ENCODE measurements around the gene GIGYF1.
"Not testable (repeated sequence)": the region's sequence is repeated elsewhere in the genome, so short reads cannot be mapped to it uniquely, and the experiment has no call there.

The GIGYF1 gene, protein sequence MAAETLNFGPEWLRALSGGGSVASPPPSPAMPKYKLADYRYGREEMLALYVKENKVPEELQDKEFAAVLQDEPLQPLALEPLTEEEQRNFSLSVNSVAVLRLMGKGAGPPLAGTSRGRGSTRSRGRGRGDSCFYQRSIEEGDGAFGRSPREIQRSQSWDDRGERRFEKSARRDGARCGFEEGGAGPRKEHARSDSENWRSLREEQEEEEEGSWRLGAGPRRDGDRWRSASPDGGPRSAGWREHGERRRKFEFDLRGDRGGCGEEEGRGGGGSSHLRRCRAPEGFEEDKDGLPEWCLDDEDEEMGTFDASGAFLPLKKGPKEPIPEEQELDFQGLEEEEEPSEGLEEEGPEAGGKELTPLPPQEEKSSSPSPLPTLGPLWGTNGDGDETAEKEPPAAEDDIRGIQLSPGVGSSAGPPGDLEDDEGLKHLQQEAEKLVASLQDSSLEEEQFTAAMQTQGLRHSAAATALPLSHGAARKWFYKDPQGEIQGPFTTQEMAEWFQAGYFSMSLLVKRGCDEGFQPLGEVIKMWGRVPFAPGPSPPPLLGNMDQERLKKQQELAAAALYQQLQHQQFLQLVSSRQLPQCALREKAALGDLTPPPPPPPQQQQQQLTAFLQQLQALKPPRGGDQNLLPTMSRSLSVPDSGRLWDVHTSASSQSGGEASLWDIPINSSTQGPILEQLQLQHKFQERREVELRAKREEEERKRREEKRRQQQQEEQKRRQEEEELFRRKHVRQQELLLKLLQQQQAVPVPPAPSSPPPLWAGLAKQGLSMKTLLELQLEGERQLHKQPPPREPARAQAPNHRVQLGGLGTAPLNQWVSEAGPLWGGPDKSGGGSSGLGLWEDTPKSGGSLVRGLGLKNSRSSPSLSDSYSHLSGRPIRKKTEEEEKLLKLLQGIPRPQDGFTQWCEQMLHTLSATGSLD (N-terminal part only)

DNA sequence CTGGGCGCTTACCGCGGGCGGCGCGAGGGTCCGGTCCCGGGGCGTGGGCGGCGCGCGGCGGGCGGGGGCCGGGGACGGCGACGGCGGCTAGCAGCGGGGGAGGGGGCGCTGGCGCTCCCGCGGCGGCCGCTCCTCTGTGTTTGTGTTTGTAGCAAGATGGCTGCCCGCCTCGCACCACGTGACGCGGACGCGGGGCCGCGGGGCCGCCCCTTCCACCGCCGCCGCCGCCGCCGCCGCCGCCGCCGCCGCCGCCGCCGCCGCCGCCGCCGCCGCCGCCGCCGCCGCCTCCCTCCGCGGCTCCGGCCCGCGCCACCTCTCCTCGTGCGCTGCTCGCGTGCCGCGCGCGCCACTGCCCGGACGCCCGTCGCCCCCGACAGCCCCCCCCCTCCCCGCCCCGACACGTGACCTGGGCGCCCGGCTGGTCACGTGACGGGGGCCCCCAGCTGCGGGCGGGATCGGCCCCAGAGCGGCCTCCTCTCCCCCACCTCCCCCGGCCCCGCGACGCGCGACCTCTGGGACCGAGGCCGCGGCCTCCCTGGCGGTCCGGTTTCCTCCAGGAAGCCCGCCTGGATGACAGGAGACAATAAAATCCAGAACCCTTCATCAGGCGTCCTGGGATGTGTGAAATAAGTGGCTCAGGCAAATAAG, at the start of gene GIGYF1:
GIGYF1 (minus strand) TSS at position 153 of the 648 bp plus-strand sequence. CDS start 6,012 bp downstream, outside the sequence.
- no peak for DNase-seq (ENCODE audit: low spot score)

DNA sequence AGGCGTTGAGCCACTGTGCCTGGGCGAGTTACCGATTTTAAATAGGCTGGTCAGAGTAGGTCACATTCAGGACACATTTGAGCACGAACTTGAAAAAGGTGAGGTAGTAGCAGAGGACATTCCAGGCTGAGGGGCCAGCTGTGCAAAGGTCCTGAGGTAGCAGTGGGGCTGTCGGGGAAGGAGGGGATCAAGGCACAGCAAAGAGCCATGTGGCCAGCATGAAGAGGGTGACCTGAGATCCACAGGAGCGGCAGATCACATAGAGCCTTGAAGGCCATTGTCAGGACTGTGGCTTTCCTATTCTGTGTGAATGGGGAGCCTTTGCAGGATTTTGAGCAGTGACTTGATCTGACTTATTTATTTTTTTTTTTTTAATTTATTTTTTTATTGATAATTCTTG, 45.9 kb upstream of the GIGYF1 start:
- no peak for DNase-seq (ENCODE audit: low spot score)

DNA sequence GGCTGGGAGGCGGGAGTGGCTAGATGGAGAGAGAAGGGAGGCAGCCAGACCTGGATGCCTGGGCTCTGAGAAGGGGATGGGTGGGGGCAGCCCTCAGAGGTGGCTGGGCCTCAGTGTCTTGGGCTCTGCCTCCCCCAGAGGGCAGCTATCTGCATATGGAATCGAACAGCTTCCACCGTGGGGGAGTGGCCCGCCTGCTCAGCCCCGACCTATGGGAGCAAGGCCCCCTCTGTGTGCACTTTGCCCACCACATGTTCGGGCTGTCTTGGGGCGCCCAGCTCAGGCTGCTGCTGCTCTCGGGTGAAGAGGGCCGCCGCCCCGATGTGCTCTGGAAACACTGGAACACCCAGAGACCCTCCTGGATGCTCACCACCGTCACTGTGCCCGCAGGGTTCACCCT, 42.6 kb upstream of the GIGYF1 start:
- no peak for DNase-seq (ENCODE audit: low spot score)

DNA sequence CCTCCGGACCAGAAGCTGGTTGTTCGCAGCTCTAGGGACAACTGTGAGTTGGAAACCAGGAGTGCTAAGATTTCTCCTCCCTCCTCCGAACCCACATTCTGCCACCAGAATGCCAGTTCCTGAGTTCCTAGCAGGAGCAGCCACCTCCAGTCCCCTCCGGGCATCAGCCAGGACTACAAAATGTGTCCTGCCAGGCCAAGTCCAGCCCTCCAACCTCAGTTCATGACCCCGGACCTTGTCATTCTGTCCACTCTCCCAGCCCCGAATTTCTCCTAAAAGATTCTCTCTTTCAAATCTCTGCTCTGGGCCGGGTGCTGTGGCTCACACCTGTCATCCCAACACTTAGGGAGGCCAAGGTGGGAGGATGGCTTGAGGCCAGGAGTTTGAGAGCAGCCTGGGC, 41.7 kb upstream of the GIGYF1 start:
- DNase-seq (ENCODE audit: low spot score): no peak

DNA sequence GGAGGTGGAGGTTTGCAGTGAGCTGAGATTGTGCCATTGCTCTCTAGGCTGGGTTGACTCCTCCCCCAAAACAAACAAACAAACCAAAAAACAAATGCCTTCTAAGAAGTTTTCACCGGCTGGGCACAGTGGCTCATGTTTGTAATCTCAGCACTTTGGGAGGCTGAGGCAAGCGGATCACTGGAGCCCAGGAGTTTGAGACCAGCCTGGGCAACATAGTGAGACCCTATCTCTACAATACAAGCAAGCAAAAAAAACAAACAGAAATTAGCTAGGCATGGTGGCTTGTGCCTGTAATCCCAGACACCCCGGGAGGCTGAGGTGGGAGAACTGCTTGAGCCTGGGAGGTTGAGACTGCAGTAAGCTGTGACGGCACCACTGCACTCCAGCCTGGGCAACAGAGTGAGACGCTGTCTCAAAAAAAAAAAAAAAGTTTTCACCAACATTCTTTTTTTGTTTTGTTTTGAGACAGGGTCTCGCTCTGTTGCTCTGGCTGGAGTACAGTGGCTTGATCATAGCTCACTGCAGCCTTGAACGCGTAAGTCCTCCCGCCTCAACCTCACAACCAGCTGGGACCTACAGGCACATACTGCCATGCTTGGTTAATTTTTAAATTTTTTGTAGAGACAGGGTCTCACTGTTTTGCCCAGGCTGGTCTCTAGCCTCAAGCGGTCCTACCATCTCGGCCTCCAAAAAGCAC, 38.0 kb upstream of the GIGYF1 start:
- no peak for DNase-seq (ENCODE audit: low spot score)

DNA sequence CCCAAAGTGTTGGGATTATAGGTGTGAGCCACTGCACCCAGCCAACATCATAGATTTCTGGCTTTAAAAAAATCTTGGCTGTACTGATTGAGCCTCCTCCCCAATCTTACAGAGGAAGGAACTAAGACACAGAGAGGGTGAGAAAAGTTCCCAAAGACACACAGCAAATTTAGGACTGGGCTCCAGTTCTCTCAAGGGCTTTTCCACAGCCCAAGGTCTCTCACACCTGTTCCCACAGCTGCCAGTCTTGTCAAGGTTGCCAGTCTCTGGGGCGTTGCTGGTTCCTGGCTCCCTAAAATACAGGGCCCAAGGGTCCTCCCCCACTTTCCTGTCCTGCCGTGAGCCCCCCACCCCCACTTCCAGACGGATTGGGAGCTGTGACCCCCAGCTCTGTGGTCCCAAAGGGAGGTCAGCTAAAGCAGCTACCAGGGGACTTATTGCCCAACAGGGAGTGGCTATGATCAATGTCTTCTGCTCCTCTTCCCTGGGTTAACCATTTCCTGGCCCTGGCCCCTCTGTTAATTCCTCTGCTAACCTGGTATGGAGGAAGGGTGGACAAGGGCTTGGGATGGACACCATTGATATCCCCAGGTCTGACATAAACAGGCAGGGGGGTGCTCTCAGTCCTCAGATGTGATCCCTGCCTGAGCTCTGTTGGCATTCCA, 36.2 kb upstream of the GIGYF1 start:
- DNase-seq (ENCODE audit: low spot score): no peak

DNA sequence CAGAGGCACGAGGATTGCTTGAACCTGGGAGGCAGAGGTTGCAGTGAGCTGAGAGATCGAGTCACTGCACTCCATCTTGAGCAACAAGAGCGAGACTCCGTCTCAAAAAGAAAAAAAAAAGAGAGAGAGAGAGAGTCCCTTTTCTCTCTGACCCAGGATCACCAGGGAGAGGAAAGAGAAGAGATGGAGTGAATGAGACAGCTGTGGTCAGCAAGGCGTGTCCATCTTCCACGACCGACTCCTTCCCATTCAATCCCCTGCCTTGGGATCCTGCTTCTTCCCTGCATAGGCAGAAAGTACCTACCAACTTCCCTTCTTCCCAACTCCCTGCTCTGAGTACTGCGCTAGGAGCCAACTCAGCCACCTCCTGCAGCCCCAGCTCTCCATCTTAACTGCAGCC, 34.1 kb upstream of the GIGYF1 start:
- DNase-seq (ENCODE audit: low spot score): no peak

DNA sequence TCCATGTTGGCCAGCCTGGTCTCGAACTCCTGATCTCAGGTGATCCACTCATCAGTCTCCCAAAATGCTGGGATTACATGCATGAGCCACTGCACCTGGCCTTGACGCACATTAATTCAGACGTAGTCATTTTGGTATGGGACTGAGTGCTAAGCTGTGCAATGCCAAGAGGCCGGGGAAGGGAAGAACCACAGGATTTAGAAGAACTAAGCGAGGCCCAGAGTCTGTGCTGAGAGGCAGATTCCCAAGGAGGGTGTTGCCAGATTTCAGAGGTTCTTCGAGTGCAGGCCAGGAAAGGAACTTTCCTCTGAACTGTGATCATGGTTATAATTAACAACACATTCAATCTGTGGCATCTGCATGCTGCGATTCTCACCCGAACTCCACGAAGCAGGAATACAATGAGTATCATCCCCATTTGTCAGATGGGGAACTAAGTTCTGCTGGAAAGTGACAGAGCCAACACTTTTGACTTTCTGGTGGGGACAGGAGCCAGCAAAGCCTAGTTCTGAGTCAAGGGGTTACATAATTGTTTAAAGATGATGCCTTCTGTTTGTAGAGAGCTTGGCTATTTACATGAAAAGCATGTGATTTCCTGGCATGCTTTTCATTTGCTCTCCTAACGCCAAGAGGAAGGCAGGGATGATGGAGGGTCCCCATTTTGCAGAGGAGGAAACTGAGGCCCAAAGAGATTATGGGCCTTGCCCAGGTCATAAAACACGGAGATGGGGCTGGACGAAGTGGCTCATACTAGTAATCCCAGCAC, 33.1 kb upstream of the GIGYF1 start:
- DNase-seq (ENCODE audit: low spot score): no peak

DNA sequence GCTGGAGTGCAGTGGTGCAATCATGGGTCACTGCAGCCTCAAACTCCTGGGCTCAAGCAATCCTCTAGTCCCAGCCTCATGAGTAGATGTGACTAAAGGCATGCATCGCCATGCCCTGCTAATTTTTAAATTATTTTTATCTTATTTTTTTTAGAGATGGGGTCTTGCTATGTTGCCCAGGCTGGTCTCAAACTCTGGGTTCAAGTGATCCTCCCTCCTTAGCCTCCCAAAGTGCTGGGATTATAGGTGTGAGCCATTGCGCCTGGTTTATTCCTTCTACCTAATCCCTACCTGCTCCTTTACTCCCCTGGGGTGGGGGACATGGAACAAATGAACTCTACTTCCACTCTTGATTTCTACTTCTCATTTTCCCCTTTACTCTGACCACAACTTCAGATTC, 30.3 kb upstream of the GIGYF1 start:
- DNase-seq (ENCODE audit: low spot score): not testable (repeated sequence)

DNA sequence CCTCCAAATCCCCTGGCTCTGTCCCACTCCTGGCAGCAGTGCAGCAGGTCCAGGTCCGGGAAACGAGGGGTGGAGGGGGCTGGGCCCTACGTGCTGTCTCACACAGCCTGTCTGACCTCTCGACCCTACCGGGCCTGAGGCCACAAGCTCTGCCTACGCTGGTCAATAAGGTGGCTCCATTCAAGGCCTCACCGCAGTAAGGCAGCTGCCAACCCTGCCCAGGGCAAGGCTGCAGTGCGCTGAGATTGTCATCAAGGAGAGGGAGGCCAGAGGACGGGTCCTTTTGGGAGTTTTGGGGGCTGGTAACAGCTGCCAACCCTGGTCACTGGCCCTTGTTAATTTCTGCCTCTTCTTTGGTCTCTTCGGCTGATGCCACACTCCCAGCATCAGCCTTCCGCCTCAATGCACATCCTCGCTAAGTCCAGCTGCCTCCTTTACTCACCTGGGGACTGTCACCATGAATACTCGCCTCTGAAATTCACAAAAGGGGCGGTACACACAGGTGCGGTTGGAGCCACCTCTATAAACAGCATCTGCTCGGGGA, 29.8 kb upstream of the GIGYF1 start:
- DNase-seq (ENCODE audit: low spot score): no peak

DNA sequence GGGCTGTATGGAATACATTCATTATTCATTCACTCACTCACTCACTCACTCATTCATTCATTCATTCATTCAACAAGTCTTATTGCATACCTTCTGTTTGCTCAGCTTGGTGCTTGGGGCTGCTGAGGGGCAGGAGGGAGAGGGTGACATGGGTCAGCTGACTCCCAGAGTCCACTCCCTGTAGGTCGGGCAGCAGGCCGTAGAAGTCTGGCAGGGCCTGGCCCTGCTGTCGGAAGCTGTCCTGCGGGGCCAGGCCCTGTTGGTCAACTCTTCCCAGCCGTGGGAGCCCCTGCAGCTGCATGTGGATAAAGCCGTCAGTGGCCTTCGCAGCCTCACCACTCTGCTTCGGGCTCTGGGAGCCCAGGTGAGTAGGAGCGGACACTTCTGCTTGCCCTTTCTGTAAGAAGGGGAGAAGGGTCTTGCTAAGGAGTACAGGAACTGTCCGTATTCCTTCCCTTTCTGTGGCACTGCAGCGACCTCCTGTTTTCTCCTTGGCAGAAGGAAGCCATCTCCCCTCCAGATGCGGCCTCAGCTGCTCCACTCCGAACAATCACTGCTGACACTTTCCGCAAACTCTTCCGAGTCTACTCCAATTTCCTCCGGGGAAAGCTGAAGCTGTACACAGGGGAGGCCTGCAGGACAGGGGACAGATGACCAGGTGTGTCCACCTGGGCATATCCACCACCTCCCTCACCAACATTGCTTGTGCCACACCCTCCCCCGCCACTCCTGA, 28.6 kb upstream of the GIGYF1 start:
- DNase-seq (ENCODE audit: low spot score): no peak

DNA sequence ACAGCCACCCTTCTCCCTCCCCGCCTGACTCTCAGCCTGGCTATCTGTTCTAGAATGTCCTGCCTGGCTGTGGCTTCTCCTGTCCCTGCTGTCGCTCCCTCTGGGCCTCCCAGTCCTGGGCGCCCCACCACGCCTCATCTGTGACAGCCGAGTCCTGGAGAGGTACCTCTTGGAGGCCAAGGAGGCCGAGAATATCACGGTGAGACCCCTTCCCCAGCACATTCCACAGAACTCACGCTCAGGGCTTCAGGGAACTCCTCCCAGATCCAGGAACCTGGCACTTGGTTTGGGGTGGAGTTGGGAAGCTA, 27.4 kb upstream of the GIGYF1 start:
- no peak for DNase-seq (ENCODE audit: low spot score)

DNA sequence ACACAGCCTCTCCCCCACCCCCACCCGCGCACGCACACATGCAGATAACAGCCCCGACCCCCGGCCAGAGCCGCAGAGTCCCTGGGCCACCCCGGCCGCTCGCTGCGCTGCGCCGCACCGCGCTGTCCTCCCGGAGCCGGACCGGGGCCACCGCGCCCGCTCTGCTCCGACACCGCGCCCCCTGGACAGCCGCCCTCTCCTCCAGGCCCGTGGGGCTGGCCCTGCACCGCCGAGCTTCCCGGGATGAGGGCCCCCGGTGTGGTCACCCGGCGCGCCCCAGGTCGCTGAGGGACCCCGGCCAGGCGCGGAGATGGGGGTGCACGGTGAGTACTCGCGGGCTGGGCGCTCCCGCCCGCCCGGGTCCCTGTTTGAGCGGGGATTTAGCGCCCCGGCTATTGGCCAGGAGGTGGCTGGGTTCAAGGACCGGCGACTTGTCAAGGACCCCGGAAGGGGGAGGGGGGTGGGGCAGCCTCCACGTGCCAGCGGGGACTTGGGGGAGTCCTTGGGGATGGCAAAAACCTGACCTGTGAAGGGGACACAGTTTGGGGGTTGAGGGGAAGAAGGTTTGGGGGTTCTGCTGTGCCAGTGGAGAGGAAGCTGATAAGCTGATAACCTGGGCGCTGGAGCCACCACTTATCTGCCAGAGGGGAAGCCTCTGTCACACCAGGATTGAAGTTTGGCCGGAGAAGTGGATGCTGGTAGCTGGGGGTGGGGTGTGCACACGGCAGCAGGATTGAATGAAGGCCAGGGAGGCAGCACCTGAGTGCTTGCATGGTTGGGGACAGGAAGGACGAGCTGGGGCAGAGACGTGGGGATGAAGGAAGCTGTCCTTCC, 26.8 kb upstream of the GIGYF1 start:
- DNase-seq (ENCODE audit: low spot score): no peak

DNA sequence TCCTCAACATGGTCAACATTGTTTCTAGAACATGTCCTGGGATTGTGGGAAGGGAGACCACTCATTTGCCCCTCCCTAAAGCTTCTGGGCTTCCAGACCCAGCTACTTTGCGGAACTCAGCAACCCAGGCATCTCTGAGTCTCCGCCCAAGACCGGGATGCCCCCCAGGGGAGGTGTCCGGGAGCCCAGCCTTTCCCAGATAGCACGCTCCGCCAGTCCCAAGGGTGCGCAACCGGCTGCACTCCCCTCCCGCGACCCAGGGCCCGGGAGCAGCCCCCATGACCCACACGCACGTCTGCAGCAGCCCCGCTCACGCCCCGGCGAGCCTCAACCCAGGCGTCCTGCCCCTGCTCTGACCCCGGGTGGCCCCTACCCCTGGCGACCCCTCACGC, 26.2 kb upstream of the GIGYF1 start, which contains the start of gene EPO:
EPO (plus strand) TSS at position 190 of the 392 bp plus-strand sequence. CDS start 513 bp downstream, outside the sequence.
- no peak for DNase-seq (ENCODE audit: low spot score)

DNA sequence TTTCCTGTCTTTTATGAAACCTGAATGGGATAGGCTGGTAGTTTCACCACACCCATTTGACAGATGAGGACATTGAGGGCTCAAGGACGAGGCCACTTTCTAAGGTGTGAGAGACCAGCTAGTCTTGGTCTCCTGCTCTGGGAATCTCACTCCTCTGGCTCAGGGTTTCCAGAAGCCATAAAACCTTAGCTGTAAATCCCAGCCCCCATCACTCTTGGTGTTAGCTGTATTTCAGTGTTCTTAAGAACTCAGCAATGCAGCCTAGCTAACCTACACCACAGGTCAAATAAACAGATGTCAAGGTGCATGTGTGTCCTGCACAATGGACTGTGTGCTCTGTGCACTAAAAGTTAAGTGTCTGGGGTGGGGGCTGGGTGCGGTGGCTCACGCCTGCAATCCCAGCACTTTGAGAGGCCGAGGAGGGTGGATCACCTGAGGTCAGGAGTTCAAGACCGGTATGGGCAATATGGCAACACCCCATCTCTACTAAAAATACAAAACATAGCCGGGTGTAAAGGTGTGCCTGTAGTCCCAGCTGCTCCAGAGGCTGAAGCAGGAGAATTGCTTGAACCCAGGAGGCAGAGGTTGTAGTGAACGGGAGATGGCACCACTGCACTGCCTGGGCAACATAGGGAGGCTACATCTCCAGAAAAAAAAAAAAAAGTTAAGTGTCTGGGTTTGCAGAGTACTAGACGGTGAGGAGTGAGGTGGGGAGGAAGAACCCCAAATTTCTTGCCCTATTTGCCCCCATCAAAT, 25.7 kb upstream of the GIGYF1 start:
- DNase-seq (ENCODE audit: low spot score): no peak

DNA sequence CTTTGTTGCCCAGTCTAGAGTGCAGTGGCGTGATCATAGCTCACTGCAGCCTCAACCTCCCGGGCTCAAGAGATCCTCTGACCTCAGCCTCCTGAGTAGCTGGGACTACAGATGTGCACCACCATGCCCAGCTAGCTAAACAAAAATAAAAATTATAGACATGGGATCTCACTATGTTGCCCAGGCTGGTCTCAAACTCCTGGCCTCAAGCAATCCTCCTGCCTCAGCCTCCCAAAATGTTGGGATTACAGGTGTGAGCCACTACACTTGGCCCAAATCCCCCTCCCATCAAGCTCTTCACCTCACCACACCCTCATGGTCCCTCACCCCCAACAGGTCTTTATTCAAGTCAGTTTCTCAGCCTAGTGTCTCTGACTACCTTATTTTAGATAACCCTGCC, 23.0 kb upstream of the GIGYF1 start:
- DNase-seq (ENCODE audit: low spot score): not testable (repeated sequence)

DNA sequence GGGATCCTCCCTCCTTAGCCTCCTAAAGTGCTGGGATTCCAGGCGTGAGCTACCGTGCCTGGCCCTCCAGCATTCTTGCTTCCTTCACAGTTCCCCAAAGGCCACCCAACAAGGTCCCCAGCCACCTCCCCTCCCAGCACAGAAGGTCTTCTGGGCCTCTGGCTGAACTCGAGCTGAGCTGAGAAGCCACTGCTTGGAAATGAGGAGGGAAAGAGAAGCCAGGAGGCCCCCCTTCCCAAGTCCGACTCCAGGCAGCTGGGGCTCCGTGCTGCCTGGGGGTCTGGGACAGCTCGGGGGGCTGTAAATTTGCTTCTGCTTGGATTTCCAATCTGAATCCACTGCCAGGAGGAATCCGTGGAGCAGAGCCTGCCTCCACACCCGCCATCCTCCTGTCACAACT, 20.7 kb upstream of the GIGYF1 start:
- DNase-seq (ENCODE audit: low spot score): no peak

DNA sequence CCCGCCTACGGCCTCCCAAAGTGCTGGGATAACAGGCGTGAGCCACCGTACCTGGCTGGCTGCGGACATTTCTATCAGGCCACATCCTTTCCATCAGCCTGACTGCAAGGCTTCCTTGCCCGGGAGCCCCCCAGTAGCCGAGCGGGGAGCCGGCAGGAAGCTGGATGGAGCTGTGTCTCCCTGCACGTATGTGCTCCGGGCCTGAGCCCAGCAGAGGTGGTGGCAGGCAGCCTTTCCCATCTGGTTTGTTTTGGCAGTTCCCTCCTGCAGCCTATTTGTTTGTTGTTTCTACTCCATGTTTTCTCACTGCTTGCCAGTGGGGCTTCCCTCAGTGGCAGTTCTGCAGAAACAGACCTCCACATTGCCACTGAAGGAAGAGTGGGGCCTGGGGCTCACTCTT, 17.3 kb upstream of the GIGYF1 start:
- DNase-seq (ENCODE audit: low spot score): no peak
